CD8-positive, alpha-beta memory T cell (primary cell): ENCODE data around the gene PTPRM. TPM values are rescaled to one million over a fixed set of nuclear protein-coding genes. Genes with fewer than 3 reads are reported as not detected.

ENCODE experiments used
- CTCF ChIA-PET: fragments of 350-600 bp; sonication (Branson Sonifier 250); formaldehyde crosslinking; loops from one replicate; lab custom pipeline; 2021; ENCODE audit warnings: antibody characterized with exemption; lab: Charles Lee
- POLR2A ChIA-PET: fragments of 350-600 bp; sonication (Branson Sonifier 250); formaldehyde crosslinking; loops from one replicate; lab custom pipeline; 2021; ENCODE audit warnings: antibody characterized with exemption; lab: Charles Lee
- DNase-seq, 5 donors: peaks; one replicate each; pipeline versions ENCODE4 v3.0.0 to v3.0.0-alpha.2; 2020 to 2022; ENCODE audit warnings: mixed read lengths in 1 of 5
- H3K27ac ChIP-seq: one replicate; pipeline ENCODE4 v1.7.0; 2013; ENCODE audit warnings: low read depth, mild to moderate bottlenecking, low read length, moderate library complexity
- H3K27me3 ChIP-seq: 2 replicates; pipeline ENCODE4 v1.7.0; 2013; ENCODE audit warnings: low read length, mild to moderate bottlenecking; ENCODE audit not compliant: insufficient read depth, poor library complexity, severe bottlenecking
- H3K36me3 ChIP-seq: 2 replicates; pipeline ENCODE4 v1.7.0; 2013; ENCODE audit warnings: mild to moderate bottlenecking, low read length, moderate library complexity; ENCODE audit not compliant: insufficient read depth
- H3K4me1 ChIP-seq: 2 replicates; pipeline ENCODE4 v1.7.0; 2013; ENCODE audit warnings: mild to moderate bottlenecking, low read length, moderate library complexity; ENCODE audit not compliant: insufficient read depth
- H3K4me3 ChIP-seq: 2 replicates; pipeline ENCODE4 v1.7.0; 2013; ENCODE audit warnings: mild to moderate bottlenecking, low read length
- H3K9me3 ChIP-seq: 2 replicates; pipeline ENCODE4 v1.7.0; 2013; ENCODE audit warnings: mild to moderate bottlenecking, low read length
- H3K27ac Mint-ChIP-seq, 8 donors: one replicate each; pipeline ENCODE4 v1.8.0; 2020 to 2021; ENCODE audit warnings: mixed read lengths in 8 of 8, mild to moderate bottlenecking in 6 of 8, inconsistent platforms in 3 of 8, moderate library complexity in 3 of 8
- H3K27me3 Mint-ChIP-seq, 2 donors: one replicate each; pipeline ENCODE4 v1.8.0; 2020 to 2021; ENCODE audit warnings: mixed read lengths in 2 of 2, mild to moderate bottlenecking in 1 of 2, moderate library complexity in 1 of 2
- H3K36me3 Mint-ChIP-seq, 3 donors: one replicate each; pipeline ENCODE4 v1.8.0; 2020 to 2021; ENCODE audit warnings: mixed read lengths in 3 of 3, inconsistent platforms in 1 of 3, mild to moderate bottlenecking in 1 of 3
- H3K4me1 Mint-ChIP-seq, 3 donors: one replicate each; pipeline ENCODE4 v1.8.0; 2020 to 2021; ENCODE audit warnings: mixed read lengths in 3 of 3, inconsistent platforms in 1 of 3, mild to moderate bottlenecking in 1 of 3
- H3K4me3 Mint-ChIP-seq, 7 donors: one replicate each; pipeline ENCODE4 v1.8.0; 2020 to 2021; ENCODE audit warnings: mixed read lengths in 7 of 7, mild to moderate bottlenecking in 6 of 7, moderate library complexity in 4 of 7, inconsistent platforms in 2 of 7
- H3K9me3 Mint-ChIP-seq, 5 donors: one replicate each; pipeline ENCODE4 v1.8.0; 2020 to 2022; ENCODE audit warnings: mixed read lengths in 5 of 5, mild to moderate bottlenecking in 3 of 5, moderate library complexity in 2 of 5, inconsistent platforms in 1 of 5
- polyA plus RNA-seq: library from polyadenylated mRNA; unstranded; fragments of 300-500 nt; fragmentation: Illumina TruSeq; gene quantifications from one replicate; pipeline ENCODE4 v1.2.3, GENCODE V29; 2021
- total RNA-seq, 2 experiments: library from RNA; stranded (reverse); gene quantifications; one replicate each; pipeline ENCODE4 v1.2.3, GENCODE V29; 2021

PTPRM gene
- total RNA-seq (1 to 10 TPM; 3.9 to 7.4 TPM), polyA plus RNA-seq (5.3 TPM)

GRCh38 chr18:7566567-7567473, at the start of gene PTPRM:
Gene PTPRM (plus strand): TSS chr18:7567316. CDS start chr18:7567819, 503 bp downstream.
- POLR2A ChIA-PET = no interaction called here
- Histone ChIP-seq H3K4me1 (no peaks in the 10 kb centered on the region), H3K27ac (no peak within 1 kb of the TSS), H3K9me3 (no peaks in the 10 kb centered on the region), H3K4me3 (no peak within 1 kb of the TSS), H3K27me3 (no peaks in the 10 kb centered on the region), H3K36me3 (no peaks in the 10 kb centered on the region)
- Mint-ChIP-seq H3K4me3 (peak within 1 kb of the TSS in 5 of 7 donors; percentile 16 to 79 (median 55)), H3K9me3 (peaks cover 0 to 16% (median 5%) of the 10 kb centered on the region in 5 donors), H3K36me3 (no peaks in the 10 kb centered on the region), H3K27ac (peak within 1 kb of the TSS in 4 of 8 donors; percentile 60 to 70 (median 66)), H3K27me3 (peaks cover 30 to 41% of the 10 kb centered on the region in 2 donors), H3K4me1 (peaks cover 0 to 6% (median 6%) of the 10 kb centered on the region in 3 donors)
- CTCF ChIA-PET = no interaction called here
- peak in 4 of 5 donors; percentile 15 to 37 (median 22) for DNase-seq

DNA sequence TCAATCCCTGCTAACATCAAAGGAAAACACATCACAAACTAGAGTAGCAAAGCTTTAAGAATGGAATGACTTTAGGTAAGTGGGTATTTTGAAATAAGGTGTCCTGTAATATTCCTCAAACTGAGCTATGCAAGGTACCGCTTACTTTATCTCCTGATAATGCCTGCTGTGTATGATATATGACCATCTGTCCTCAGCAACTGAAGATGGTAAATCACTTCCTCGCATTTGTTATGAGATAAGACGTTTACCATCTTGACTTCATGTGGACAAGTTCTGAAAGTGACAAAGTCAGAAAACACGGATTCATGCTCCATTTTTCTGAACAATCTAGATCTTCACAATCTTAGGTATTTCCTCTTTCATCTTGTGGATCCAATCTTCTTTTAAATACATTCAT, 49.3 kb upstream of the PTPRM start:
- Mint-ChIP-seq H3K4me1 (no peaks in the 10 kb centered on the region), H3K36me3 (no peaks in the 10 kb centered on the region), H3K27ac (no peak overlapping the region), H3K4me3 (no peak overlapping the region), H3K27me3 (no peaks in the 10 kb centered on the region), H3K9me3 (peaks cover 0 to 5% (median 0%) of the 10 kb centered on the region in 5 donors)
- H3K4me1 ChIP-seq = no peaks in the 10 kb centered on the region
- ChIA-PET CTCF (no interaction called here), POLR2A (no interaction called here)
- H3K27me3 ChIP-seq = no peaks in the 10 kb centered on the region
- H3K4me3 ChIP-seq = no peak overlapping the region
- no peaks in the 10 kb centered on the region for H3K36me3 ChIP-seq
- H3K9me3 ChIP-seq = no peaks in the 10 kb centered on the region
- no peak for DNase-seq
- H3K27ac ChIP-seq = no peak overlapping the region

- Mint-ChIP-seq H3K27me3 (no peaks in the 10 kb centered on the region), H3K36me3 (no peaks in the 10 kb centered on the region), H3K27ac (no peak overlapping the region), H3K4me1 (no peaks in the 10 kb centered on the region), H3K4me3 (no peak overlapping the region), H3K9me3 (peaks cover 0 to 5% (median 0%) of the 10 kb centered on the region in 5 donors)
- CTCF ChIA-PET = no interaction called here
- POLR2A ChIA-PET = no interaction called here
- H3K4me3 ChIP-seq = no peak overlapping the region
- no peaks in the 10 kb centered on the region for H3K36me3 ChIP-seq
- H3K9me3 ChIP-seq = no peaks in the 10 kb centered on the region
- DNase-seq = no peak
- no peak overlapping the region for H3K27ac ChIP-seq
- no peaks in the 10 kb centered on the region for H3K27me3 ChIP-seq
- H3K4me1 ChIP-seq = no peaks in the 10 kb centered on the region
These were observed 46.8 kb upstream of the PTPRM start for GRCh38 chr18:7520200-7520785.

- H3K4me3 ChIP-seq = no peak overlapping the region
- ChIA-PET POLR2A (no interaction called here), CTCF (no interaction called here)
- Mint-ChIP-seq H3K27me3 (no peaks in the 10 kb centered on the region), H3K4me3 (no peak overlapping the region), H3K9me3 (peaks cover 0 to 9% (median 0%) of the 10 kb centered on the region in 5 donors), H3K4me1 (no peaks in the 10 kb centered on the region), H3K36me3 (no peaks in the 10 kb centered on the region), H3K27ac (no peak overlapping the region)
- DNase-seq = no peak
- no peaks in the 10 kb centered on the region for H3K27me3 ChIP-seq
- no peaks in the 10 kb centered on the region for H3K36me3 ChIP-seq
- no peaks in the 10 kb centered on the region for H3K9me3 ChIP-seq
- H3K27ac ChIP-seq = no peak overlapping the region
- H3K4me1 ChIP-seq = no peaks in the 10 kb centered on the region
These were observed 45.8 kb upstream of the PTPRM start for GRCh38 chr18:7521226-7521856.

DNA sequence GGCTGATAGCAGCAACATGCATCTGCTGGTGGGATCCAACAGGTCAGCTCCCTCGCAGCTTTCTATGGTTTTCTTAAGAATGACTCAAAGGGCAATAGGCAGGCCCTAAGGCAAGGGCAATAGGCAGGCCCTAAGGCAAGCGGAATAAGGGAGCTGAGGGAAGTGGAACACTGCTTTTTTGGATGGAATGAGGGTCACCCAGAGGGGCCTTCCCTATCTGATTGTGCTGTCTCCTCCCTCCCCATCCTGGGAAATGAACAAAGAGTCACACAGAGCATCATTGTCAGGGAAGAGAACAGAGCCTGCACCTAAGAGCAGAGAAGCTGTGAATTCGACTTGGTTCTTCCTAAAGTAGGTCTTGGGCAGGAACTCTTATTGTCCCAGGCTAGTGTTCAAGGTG, 43.3 kb upstream of the PTPRM start:
- DNase-seq = no peak
- no peaks in the 10 kb centered on the region for H3K36me3 Mint-ChIP-seq
- H3K4me3 Mint-ChIP-seq = no peak overlapping the region
- POLR2A ChIA-PET = no interaction called here
- Histone ChIP-seq H3K4me1 (no peaks in the 10 kb centered on the region), H3K27me3 (no peaks in the 10 kb centered on the region), H3K27ac (no peak overlapping the region), H3K36me3 (no peaks in the 10 kb centered on the region), H3K9me3 (no peaks in the 10 kb centered on the region), H3K4me3 (no peak overlapping the region)
- CTCF ChIA-PET = no interaction called here
- H3K27me3 Mint-ChIP-seq = no peaks in the 10 kb centered on the region
- H3K27ac Mint-ChIP-seq = no peak overlapping the region
- peaks cover 0 to 9% (median 4%) of the 10 kb centered on the region in 5 donors for H3K9me3 Mint-ChIP-seq
- no peaks in the 10 kb centered on the region for H3K4me1 Mint-ChIP-seq

GRCh38 chr18:7524786-7525185, 42.3 kb upstream of the PTPRM start:
- Mint-ChIP-seq H3K9me3 (peaks cover 0 to 9% (median 4%) of the 10 kb centered on the region in 5 donors), H3K36me3 (no peaks in the 10 kb centered on the region), H3K4me3 (no peak overlapping the region), H3K27ac (no peak overlapping the region), H3K4me1 (no peaks in the 10 kb centered on the region), H3K27me3 (no peaks in the 10 kb centered on the region)
- H3K9me3 ChIP-seq = no peaks in the 10 kb centered on the region
- H3K4me3 ChIP-seq = no peak overlapping the region
- DNase-seq = no peak
- POLR2A ChIA-PET = no interaction called here
- CTCF ChIA-PET = no interaction called here
- H3K36me3 ChIP-seq = no peaks in the 10 kb centered on the region
- H3K4me1 ChIP-seq = no peaks in the 10 kb centered on the region
- no peaks in the 10 kb centered on the region for H3K27me3 ChIP-seq
- H3K27ac ChIP-seq = no peak overlapping the region

- Histone ChIP-seq H3K4me1 (no peaks in the 10 kb centered on the region), H3K36me3 (no peaks in the 10 kb centered on the region), H3K27ac (no peak overlapping the region), H3K27me3 (no peaks in the 10 kb centered on the region), H3K4me3 (no peak overlapping the region), H3K9me3 (no peaks in the 10 kb centered on the region)
- Mint-ChIP-seq H3K27me3 (no peaks in the 10 kb centered on the region), H3K36me3 (no peaks in the 10 kb centered on the region), H3K4me3 (no peak overlapping the region), H3K9me3 (peaks cover 0 to 16% (median 7%) of the 10 kb centered on the region in 5 donors), H3K4me1 (no peaks in the 10 kb centered on the region), H3K27ac (no peak overlapping the region)
- DNase-seq = no peak
- ChIA-PET CTCF (no interaction called here), POLR2A (no interaction called here)
These were observed 34.2 kb upstream of the PTPRM start for GRCh38 chr18:7532942-7533341.
